Caco-2 (cell line): ENCODE data around the gene LIN54. TPM values are rescaled to one million over a fixed set of nuclear protein-coding genes. Genes with fewer than 3 reads are reported as not detected.
A peak's percentile ranks its signal among the peaks of the same experiment; 100 is the strongest.

Experiments
- BruUV-seq: library from RNA; stranded (reverse); fragments of 400-500 nt; replicated peaks from 2 replicates; lab custom pipeline; 2021; lab: Mats Ljungman, UMichigan
- CTCF ChIA-PET: fragments of 300-600 bp; sonication (Branson Sonifier 250); formaldehyde crosslinking; loops from one replicate; lab custom pipeline; 2022; ENCODE audit warnings: antibody characterized with exemption; lab: Charles Lee
- POLR2A ChIA-PET: fragments of 300-600 bp; sonication (Branson Sonifier 250); formaldehyde crosslinking; loops from one replicate; lab custom pipeline; 2022; ENCODE audit warnings: antibody characterized with exemption; lab: Charles Lee
- DNase-seq, 2 experiments: peaks; one replicate each; pipeline versions ENCODE4 v3.0.0 to v3.0.0-alpha.2; 2020 to 2022
- H3K27me3 ChIP-seq: replicated peaks from 2 replicates; pipeline ENCODE4 v1.6.0; 2011; ENCODE audit warnings: low read length; ENCODE audit not compliant: control insufficient read depth, insufficient read depth
- H3K36me3 ChIP-seq: 2 replicates; pipeline ENCODE4 v1.5.1; 2011; ENCODE audit warnings: low read length; ENCODE audit not compliant: control insufficient read depth, insufficient read depth
- H3K4me1 ChIP-seq: fragments of 250-450 bp; sonication (Bioruptor Pico); 2 replicates; pipeline ENCODE4 v1.5.1; 2020; ENCODE audit warnings: mild to moderate bottlenecking
- H3K4me3 ChIP-seq: 2 replicates; pipeline ENCODE4 v1.5.1; 2011; ENCODE audit warnings: low read depth, mild to moderate bottlenecking, control low read depth, low read length
- H3K9me3 ChIP-seq: fragments of 250-450 bp; sonication (Bioruptor Pico); 2 replicates; pipeline ENCODE4 v1.5.1; 2020; ENCODE audit warnings: mild to moderate bottlenecking, moderate library complexity
- H3K27ac Mint-ChIP-seq: one replicate; pipeline ENCODE4 v1.8.0; 2022; ENCODE audit warnings: mixed read lengths; ENCODE audit not compliant: unreplicated experiment
- H3K27me3 Mint-ChIP-seq: one replicate; pipeline ENCODE4 v1.8.0; 2022; ENCODE audit warnings: mixed read lengths; ENCODE audit not compliant: insufficient read depth, unreplicated experiment
- H3K36me3 Mint-ChIP-seq: one replicate; pipeline ENCODE4 v1.8.0; 2022; ENCODE audit warnings: mild to moderate bottlenecking, mixed read lengths; ENCODE audit not compliant: insufficient read depth, unreplicated experiment
- H3K4me1 Mint-ChIP-seq: one replicate; pipeline ENCODE4 v1.8.0; 2022; ENCODE audit warnings: low read depth, mixed read lengths; ENCODE audit not compliant: unreplicated experiment
- H3K4me3 Mint-ChIP-seq: one replicate; pipeline ENCODE4 v1.8.0; 2022; ENCODE audit warnings: mild to moderate bottlenecking, moderate library complexity, mixed read lengths; ENCODE audit not compliant: unreplicated experiment
- H3K9me3 Mint-ChIP-seq: one replicate; pipeline ENCODE4 v1.8.0; 2022; ENCODE audit warnings: mixed read lengths; ENCODE audit not compliant: unreplicated experiment
- intact Hi-C: fragments of 100-400 bp; cut with micrococcal nuclease; formaldehyde crosslinking; loops from one replicate; pipeline ENCODE4 v1.10.0; 2022; ENCODE audit not compliant: unreplicated experiment
- total RNA-seq: library from RNA; stranded (reverse); gene quantifications from 2 replicates; pipeline ENCODE4 v1.2.3, GENCODE V29; 2022
- TF ChIP-seq, protein P1 (sequence below), 2 experiments: fragments of 200-600 bp in 1 of 2; IDR thresholded peaks; 1 replicate in 1 of 2; 2 replicates in 1 of 2; pipeline versions ENCODE4 v1.5.1 to v1.8.0; 2011 to 2022; ENCODE audit warnings: antibody characterized with exemption in 1 of 2, control low read depth in 1 of 2, inconsistent platforms in 1 of 2, low read depth in 1 of 2, low read length in 1 of 2, mild to moderate bottlenecking in 1 of 2, moderate library complexity in 1 of 2; ENCODE audit not compliant: insufficient read depth in 1 of 2, severe bottlenecking in 1 of 2, unreplicated experiment in 1 of 2

Gene LIN54
- total RNA-seq, 1 experiment from 2014 or later: 29.6 TPM

DNA sequence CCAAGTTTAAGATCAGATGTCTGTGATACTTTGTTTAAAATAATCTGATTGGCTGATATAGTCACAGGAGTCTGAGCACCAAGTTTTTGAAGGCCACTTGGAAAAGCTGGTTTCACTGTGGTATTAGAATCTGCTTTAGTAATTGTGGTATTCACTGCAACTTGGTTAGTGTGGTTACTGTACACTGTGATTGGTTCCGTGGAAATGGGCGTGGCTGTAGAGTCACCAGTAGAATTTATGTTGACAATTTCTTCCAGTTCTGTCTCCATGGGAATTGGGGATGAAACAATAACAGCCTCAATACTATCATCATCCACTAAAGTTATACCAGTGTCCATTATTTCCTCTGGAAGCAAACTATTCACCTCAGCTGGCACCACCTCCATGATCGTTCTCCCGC is 26.2 kb downstream of the LIN54 start:
- Histone ChIP-seq H3K27me3 (no peaks in the 10 kb centered on the region), H3K4me3 (no peak overlapping the region), H3K4me1 (peaks cover 3% of the 10 kb centered on the region), H3K36me3 (no peaks in the 10 kb centered on the region), H3K9me3 (no peaks in the 10 kb centered on the region)
- POLR2A ChIA-PET: no interaction called here
- intact Hi-C loops: no loop called here
- Mint-ChIP-seq H3K36me3 (no peaks in the 10 kb centered on the region), H3K4me1 (no peaks in the 10 kb centered on the region), H3K4me3 (no peak overlapping the region), H3K27ac (no peak overlapping the region), H3K9me3 (no peaks in the 10 kb centered on the region), H3K27me3 (no peaks in the 10 kb centered on the region)
- TSS peak; percentile 43 for BruUV-seq
- DNase-seq: peak in 1 of 2 experiments; percentile 6
- TF ChIP-seq, protein P1, sequence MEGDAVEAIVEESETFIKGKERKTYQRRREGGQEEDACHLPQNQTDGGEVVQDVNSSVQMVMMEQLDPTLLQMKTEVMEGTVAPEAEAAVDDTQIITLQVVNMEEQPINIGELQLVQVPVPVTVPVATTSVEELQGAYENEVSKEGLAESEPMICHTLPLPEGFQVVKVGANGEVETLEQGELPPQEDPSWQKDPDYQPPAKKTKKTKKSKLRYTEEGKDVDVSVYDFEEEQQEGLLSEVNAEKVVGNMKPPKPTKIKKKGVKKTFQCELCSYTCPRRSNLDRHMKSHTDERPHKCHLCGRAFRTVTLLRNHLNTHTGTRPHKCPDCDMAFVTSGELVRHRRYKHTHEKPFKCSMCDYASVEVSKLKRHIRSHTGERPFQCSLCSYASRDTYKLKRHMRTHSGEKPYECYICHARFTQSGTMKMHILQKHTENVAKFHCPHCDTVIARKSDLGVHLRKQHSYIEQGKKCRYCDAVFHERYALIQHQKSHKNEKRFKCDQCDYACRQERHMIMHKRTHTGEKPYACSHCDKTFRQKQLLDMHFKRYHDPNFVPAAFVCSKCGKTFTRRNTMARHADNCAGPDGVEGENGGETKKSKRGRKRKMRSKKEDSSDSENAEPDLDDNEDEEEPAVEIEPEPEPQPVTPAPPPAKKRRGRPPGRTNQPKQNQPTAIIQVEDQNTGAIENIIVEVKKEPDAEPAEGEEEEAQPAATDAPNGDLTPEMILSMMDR (IDR thresholded peaks at IDR 0.05; ENCODE audit: insufficient read depth in 1 of 2, low read depth in 1 of 2, low read length in 1 of 2, severe bottlenecking in 1 of 2, unreplicated experiment in 1 of 2): no peak
- CTCF ChIA-PET: no interaction called here

GRCh38 chr4:82983444-82983843 is 27.2 kb downstream of the LIN54 start:
- CTCF ChIA-PET: no interaction called here
- no peaks in the 10 kb centered on the region for H3K36me3 ChIP-seq
- TF ChIP-seq, protein P1 (IDR thresholded peaks at IDR 0.05; ENCODE audit: insufficient read depth in 1 of 2, low read depth in 1 of 2, low read length in 1 of 2, severe bottlenecking in 1 of 2, unreplicated experiment in 1 of 2): no peak
- BruUV-seq: no TSS peak
- Mint-ChIP-seq H3K4me1 (no peaks in the 10 kb centered on the region), H3K27me3 (no peaks in the 10 kb centered on the region), H3K9me3 (no peaks in the 10 kb centered on the region), H3K36me3 (no peaks in the 10 kb centered on the region), H3K27ac (no peak overlapping the region), H3K4me3 (no peak overlapping the region)
- H3K9me3 ChIP-seq: no peaks in the 10 kb centered on the region
- intact Hi-C loops: no loop called here
- H3K27me3 ChIP-seq: no peaks in the 10 kb centered on the region
- POLR2A ChIA-PET: no interaction called here
- no peak for DNase-seq
- H3K4me3 ChIP-seq: no peak overlapping the region
- H3K4me1 ChIP-seq: no peaks in the 10 kb centered on the region

- Histone ChIP-seq H3K4me3 (no peak overlapping the region), H3K27me3 (no peaks in the 10 kb centered on the region), H3K9me3 (no peaks in the 10 kb centered on the region), H3K4me1 (no peaks in the 10 kb centered on the region), H3K36me3 (no peaks in the 10 kb centered on the region)
- H3K4me3 Mint-ChIP-seq: no peak overlapping the region
- H3K27me3 Mint-ChIP-seq: no peaks in the 10 kb centered on the region
- no peak for DNase-seq
- CTCF ChIA-PET: no interaction called here
- TF ChIP-seq, protein P1 (IDR thresholded peaks at IDR 0.05; ENCODE audit: insufficient read depth in 1 of 2, low read depth in 1 of 2, low read length in 1 of 2, severe bottlenecking in 1 of 2, unreplicated experiment in 1 of 2): no peak
- H3K27ac Mint-ChIP-seq: no peak overlapping the region
- intact Hi-C loops: no loop called here
- no TSS peak for BruUV-seq
- no peaks in the 10 kb centered on the region for H3K36me3 Mint-ChIP-seq
- H3K4me1 Mint-ChIP-seq: no peaks in the 10 kb centered on the region
- POLR2A ChIA-PET: no interaction called here
- H3K9me3 Mint-ChIP-seq: no peaks in the 10 kb centered on the region
Measured at GRCh38 chr4:82981138-82981537, 29.5 kb downstream of the LIN54 start.
